CD4-positive, alpha-beta T cell (primary cell): ENCODE measurements around the gene MRAP. TPM values are rescaled to one million over a fixed set of nuclear protein-coding genes. Genes with fewer than 3 reads are reported as not detected.

Experiments
- ATAC-seq: fragments of 200-7000 bp; cut with Tn5 transposase; one replicate; pipeline ENCODE4 v1.10.0; 2022; ENCODE audit warnings: mild to moderate bottlenecking; ENCODE audit not compliant: poor library complexity
- CTCF ChIA-PET: fragments of 350-600 bp; sonication (Branson Sonifier 250); formaldehyde crosslinking; loops from one replicate; lab custom pipeline; 2021; ENCODE audit warnings: antibody characterized with exemption, inconsistent platforms; lab: Charles Lee
- POLR2A ChIA-PET: fragments of 350-600 bp; sonication (Branson Sonifier 250); formaldehyde crosslinking; loops from one replicate; lab custom pipeline; 2021; ENCODE audit warnings: antibody characterized with exemption, inconsistent platforms; lab: Charles Lee
- DNase-seq, 14 experiments: peaks; one replicate each; pipeline ENCODE4 v3.0.0-alpha.2; 2013 to 2020; ENCODE audit warnings: mixed read lengths in 2 of 14
- H3K27ac ChIP-seq, 2 donors: one replicate each; pipeline versions ENCODE4 v1.5.1 to v1.7.0; 2013; ENCODE audit warnings: low read length in 2 of 2, low read depth in 1 of 2, mild to moderate bottlenecking in 1 of 2
- H3K27me3 ChIP-seq, 2 experiments: 1 replicate in 1 of 2; 2 replicates in 1 of 2; pipeline versions ENCODE4 v1.6.1 to v1.7.0; 2013; ENCODE audit warnings: low read length in 2 of 2, control low read depth in 1 of 2, mild to moderate bottlenecking in 1 of 2, moderate library complexity in 1 of 2; ENCODE audit not compliant: insufficient read depth in 2 of 2, control insufficient read depth in 1 of 2
- H3K36me3 ChIP-seq: one replicate; pipeline ENCODE4 v1.6.1; 2013; ENCODE audit warnings: low read length, control low read depth; ENCODE audit not compliant: insufficient read depth
- H3K4me1 ChIP-seq: one replicate; pipeline ENCODE4 v1.6.1; 2013; ENCODE audit warnings: low read length, control low read depth; ENCODE audit not compliant: insufficient read depth
- H3K4me3 ChIP-seq: one replicate; pipeline ENCODE4 v1.5.1; 2013; ENCODE audit warnings: mild to moderate bottlenecking, low read length, moderate library complexity
- H3K9me3 ChIP-seq, 2 experiments: 1 replicate in 1 of 2; 2 replicates in 1 of 2; pipeline versions ENCODE4 v1.6.1 to v1.7.0; 2013; ENCODE audit warnings: low read length in 2 of 2, mild to moderate bottlenecking in 2 of 2, control low read depth in 1 of 2, moderate library complexity in 1 of 2; ENCODE audit not compliant: control insufficient read depth in 1 of 2, insufficient read depth in 1 of 2
- H3K27ac Mint-ChIP-seq: one replicate; pipeline ENCODE4 v1.8.0; 2020; ENCODE audit warnings: mixed read lengths
- H3K27me3 Mint-ChIP-seq: one replicate; pipeline ENCODE4 v1.8.0; 2021; ENCODE audit warnings: mixed read lengths
- H3K36me3 Mint-ChIP-seq: one replicate; pipeline ENCODE4 v1.8.0; 2021; ENCODE audit warnings: low read depth, mixed read lengths
- H3K4me1 Mint-ChIP-seq: one replicate; pipeline ENCODE4 v1.8.0; 2021; ENCODE audit warnings: low read depth, mixed read lengths
- H3K4me3 Mint-ChIP-seq: one replicate; pipeline ENCODE4 v1.8.0; 2020; ENCODE audit warnings: mild to moderate bottlenecking, mixed read lengths
- H3K9me3 Mint-ChIP-seq: one replicate; pipeline ENCODE4 v1.8.0; 2020; ENCODE audit warnings: mixed read lengths
- intact Hi-C, 2 experiments: fragments of 100-400 bp; cut with DNase I in 1 of 2; cut with micrococcal nuclease in 1 of 2; formaldehyde crosslinking; loops; one replicate each; pipeline versions ENCODE4 v1.15.1 to v1.9.0; 2023 to 2025; cut with DNase I, micrococcal nuclease
- total RNA-seq, 174 experiments: library from RNA in 2 of 174; stranded (reverse) in 2 of 174; gene quantifications; one replicate each; pipeline ENCODE4 v1.2.3 and lab custom pipeline; 2021 to 2026
- TF ChIP-seq, protein P1 (sequence below): fragments of 200-600 bp; IDR thresholded peaks from one replicate; pipeline ENCODE4 v1.8.0; 2022; ENCODE audit warnings: antibody characterized with exemption, mild to moderate bottlenecking

MRAP gene
- total RNA-seq, 2 experiments from 2014 or later = not detected

- Mint-ChIP-seq H3K9me3 (peaks cover 4% of the 10 kb centered on the region), H3K4me3 (no peak overlapping the region), H3K36me3 (no peaks in the 10 kb centered on the region), H3K27ac (no peak overlapping the region), H3K27me3 (peaks cover 45% of the 10 kb centered on the region), H3K4me1 (no peaks in the 10 kb centered on the region)
- peaks cover 0 to 8% of the 10 kb centered on the region in 2 experiments for H3K27me3 ChIP-seq
- TF ChIP-seq, protein P1, sequence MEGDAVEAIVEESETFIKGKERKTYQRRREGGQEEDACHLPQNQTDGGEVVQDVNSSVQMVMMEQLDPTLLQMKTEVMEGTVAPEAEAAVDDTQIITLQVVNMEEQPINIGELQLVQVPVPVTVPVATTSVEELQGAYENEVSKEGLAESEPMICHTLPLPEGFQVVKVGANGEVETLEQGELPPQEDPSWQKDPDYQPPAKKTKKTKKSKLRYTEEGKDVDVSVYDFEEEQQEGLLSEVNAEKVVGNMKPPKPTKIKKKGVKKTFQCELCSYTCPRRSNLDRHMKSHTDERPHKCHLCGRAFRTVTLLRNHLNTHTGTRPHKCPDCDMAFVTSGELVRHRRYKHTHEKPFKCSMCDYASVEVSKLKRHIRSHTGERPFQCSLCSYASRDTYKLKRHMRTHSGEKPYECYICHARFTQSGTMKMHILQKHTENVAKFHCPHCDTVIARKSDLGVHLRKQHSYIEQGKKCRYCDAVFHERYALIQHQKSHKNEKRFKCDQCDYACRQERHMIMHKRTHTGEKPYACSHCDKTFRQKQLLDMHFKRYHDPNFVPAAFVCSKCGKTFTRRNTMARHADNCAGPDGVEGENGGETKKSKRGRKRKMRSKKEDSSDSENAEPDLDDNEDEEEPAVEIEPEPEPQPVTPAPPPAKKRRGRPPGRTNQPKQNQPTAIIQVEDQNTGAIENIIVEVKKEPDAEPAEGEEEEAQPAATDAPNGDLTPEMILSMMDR = no peak
- ChIA-PET CTCF (no interaction called here), POLR2A (no interaction called here)
- H3K36me3 ChIP-seq = no peaks in the 10 kb centered on the region
- peaks cover 0 to 5% of the 10 kb centered on the region in 2 experiments for H3K9me3 ChIP-seq
- ATAC-seq (no peak), DNase-seq (no peak)
- H3K27ac ChIP-seq = no peak overlapping the region
- H3K4me3 ChIP-seq = no peak overlapping the region
- no peaks in the 10 kb centered on the region for H3K4me1 ChIP-seq
- intact Hi-C loops = no loop called here
Observed at GRCh38 chr21:32253215-32253641, 45.4 kb upstream of the MRAP start.

DNA sequence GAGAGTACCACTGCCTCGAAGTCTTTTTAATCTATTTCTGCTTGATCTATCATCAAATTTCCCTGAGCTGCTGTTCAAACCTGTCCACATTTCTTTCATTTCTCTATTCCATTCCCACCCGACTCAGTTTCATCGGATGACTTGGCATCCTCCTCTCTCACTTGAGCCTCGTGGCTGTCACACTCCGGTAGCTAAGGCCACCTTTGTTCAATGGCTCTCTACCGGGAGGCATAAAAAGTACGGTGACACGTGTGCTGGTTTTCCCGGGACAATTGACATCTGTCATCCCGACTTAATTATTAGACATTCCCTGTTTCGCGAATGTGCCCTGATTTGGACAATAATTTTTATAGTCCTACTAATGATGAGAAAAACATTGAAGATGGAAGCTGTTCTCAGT, 42.4 kb upstream of the MRAP start:
- Histone ChIP-seq H3K27ac (no peak overlapping the region), H3K4me3 (no peak overlapping the region), H3K9me3 (no peaks in the 10 kb centered on the region), H3K4me1 (no peaks in the 10 kb centered on the region), H3K36me3 (no peaks in the 10 kb centered on the region), H3K27me3 (peaks cover 0 to 2% of the 10 kb centered on the region in 2 experiments)
- Mint-ChIP-seq H3K9me3 (peaks cover under 1% of the 10 kb centered on the region), H3K4me3 (no peak overlapping the region), H3K4me1 (no peaks in the 10 kb centered on the region), H3K27me3 (peaks cover 31% of the 10 kb centered on the region), H3K36me3 (no peaks in the 10 kb centered on the region), H3K27ac (no peak overlapping the region)
- DNase-seq (no peak), ATAC-seq (no peak)
- intact Hi-C loops = loop anchor here in 1 of 2 experiments (5.0 kb wide), 1 partner anchor 389 kb away; no protein-coding TSS in a partner anchor
- TF ChIP-seq, protein P1 = no peak
- POLR2A ChIA-PET = no interaction called here
- CTCF ChIA-PET = no interaction called here

DNA sequence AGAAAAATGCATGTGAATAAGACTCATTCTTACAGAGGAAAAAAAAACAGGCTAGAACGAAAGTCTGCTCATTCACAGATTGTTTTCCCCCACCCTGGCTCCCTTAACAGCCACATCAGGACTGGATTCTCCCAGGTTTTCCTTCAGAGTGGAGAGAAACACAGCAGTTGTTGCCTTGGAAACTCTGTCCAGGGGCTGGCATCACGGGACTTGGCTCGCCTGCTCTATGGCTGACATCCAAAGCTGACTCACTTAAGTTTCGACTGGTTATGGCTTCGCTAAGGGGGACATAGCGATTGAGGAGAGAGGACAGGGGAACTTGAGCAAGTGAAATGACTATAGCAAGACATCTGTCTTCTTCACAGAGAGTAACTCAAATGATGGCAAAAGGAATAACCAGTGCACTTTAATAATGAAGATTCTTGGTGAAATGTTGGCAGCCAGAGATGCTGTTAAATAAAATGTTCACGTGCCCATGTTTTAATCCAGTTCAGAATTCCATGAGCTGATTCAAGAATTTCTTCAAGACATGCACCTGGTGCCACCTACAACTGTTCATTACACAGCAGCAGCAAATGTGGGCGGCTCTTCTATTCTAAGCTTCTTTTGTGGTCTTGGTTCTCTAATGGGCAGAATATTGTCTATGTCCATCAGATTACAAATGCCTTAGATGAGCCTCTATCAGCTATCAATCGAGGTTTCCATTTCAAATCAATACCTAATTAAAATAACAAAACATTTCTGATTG, 41.6 kb upstream of the MRAP start:
- H3K27me3 ChIP-seq = no peaks in the 10 kb centered on the region
- no peak overlapping the region for H3K27ac ChIP-seq
- H3K36me3 ChIP-seq = no peaks in the 10 kb centered on the region
- H3K36me3 Mint-ChIP-seq = no peaks in the 10 kb centered on the region
- DNase-seq (no peak), ATAC-seq (no peak)
- H3K27me3 Mint-ChIP-seq = peaks cover 23% of the 10 kb centered on the region
- H3K4me1 ChIP-seq = no peaks in the 10 kb centered on the region
- ChIA-PET CTCF (no interaction called here), POLR2A (no interaction called here)
- H3K4me3 ChIP-seq = no peak overlapping the region
- no peak overlapping the region for H3K4me3 Mint-ChIP-seq
- intact Hi-C loops = loop anchor here in 1 of 2 experiments (5.0 kb wide), 1 partner anchor 390 kb away; no protein-coding TSS in a partner anchor
- no peaks in the 10 kb centered on the region for H3K9me3 Mint-ChIP-seq
- H3K27ac Mint-ChIP-seq = no peak overlapping the region
- H3K4me1 Mint-ChIP-seq = no peaks in the 10 kb centered on the region
- no peaks in the 10 kb centered on the region for H3K9me3 ChIP-seq
- TF ChIP-seq, protein P1 = no peak
